ENCODE measurements around the gene F2RL1. TPM values are rescaled to one million over a fixed set of nuclear protein-coding genes. Genes with fewer than 3 reads are reported as not detected.

F2RL1 gene
- total RNA-seq, 1 donor from 2014 or later: 2.0 TPM

DNA sequence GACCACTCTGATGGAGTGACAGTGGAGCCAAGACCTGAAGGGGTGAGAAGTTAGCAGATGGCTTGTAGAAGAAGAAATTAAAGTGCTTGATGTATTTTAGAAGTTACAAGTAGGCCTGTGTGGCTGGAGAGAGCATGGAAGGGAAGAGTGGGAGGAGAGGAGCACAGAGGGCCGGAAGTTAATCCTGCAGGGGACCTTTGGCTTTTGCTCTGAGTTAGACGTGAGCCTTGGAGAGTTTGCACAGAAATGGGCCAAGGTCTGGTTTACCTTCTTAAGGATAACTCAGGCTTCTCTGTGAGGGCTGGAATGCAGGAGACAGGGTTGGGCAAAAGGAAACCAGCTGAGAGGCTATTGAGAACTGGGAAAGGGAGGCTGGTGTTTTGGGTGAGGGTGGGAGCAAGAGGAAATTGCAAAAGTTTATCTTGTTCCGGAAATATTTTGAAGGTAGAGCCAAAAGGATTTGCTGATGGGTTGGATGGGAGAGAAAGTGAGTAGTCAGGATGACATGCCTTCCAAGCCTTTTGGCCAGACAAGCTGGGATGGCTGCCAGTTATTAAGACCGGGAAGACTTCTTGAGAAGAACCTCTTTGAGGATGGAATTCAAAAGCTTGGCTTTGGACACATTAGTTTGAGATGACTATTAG, 17.5 kb upstream of the F2RL1 start:
- Histone ChIP-seq H3K27ac (replicated peaks) (peak overlapping the region; percentile 64), H3K9me3 (replicated peaks) (no peaks in the 10 kb centered on the region), H3K4me1 (peaks cover 12% of the 10 kb centered on the region), H3K4me3 (no peak overlapping the region), H3K36me3 (no peaks in the 10 kb centered on the region), H3K27me3 (ENCODE audit: low read depth) (peaks cover 6% of the 10 kb centered on the region)
- TF ChIP-seq, protein P1, sequence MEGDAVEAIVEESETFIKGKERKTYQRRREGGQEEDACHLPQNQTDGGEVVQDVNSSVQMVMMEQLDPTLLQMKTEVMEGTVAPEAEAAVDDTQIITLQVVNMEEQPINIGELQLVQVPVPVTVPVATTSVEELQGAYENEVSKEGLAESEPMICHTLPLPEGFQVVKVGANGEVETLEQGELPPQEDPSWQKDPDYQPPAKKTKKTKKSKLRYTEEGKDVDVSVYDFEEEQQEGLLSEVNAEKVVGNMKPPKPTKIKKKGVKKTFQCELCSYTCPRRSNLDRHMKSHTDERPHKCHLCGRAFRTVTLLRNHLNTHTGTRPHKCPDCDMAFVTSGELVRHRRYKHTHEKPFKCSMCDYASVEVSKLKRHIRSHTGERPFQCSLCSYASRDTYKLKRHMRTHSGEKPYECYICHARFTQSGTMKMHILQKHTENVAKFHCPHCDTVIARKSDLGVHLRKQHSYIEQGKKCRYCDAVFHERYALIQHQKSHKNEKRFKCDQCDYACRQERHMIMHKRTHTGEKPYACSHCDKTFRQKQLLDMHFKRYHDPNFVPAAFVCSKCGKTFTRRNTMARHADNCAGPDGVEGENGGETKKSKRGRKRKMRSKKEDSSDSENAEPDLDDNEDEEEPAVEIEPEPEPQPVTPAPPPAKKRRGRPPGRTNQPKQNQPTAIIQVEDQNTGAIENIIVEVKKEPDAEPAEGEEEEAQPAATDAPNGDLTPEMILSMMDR (IDR thresholded peaks at IDR 0.05; ENCODE audit: borderline replicate concordance): no peak
- intact Hi-C loops (cut with micrococcal nuclease): no loop called here
- peak; percentile 48 for DNase-seq

DNA sequence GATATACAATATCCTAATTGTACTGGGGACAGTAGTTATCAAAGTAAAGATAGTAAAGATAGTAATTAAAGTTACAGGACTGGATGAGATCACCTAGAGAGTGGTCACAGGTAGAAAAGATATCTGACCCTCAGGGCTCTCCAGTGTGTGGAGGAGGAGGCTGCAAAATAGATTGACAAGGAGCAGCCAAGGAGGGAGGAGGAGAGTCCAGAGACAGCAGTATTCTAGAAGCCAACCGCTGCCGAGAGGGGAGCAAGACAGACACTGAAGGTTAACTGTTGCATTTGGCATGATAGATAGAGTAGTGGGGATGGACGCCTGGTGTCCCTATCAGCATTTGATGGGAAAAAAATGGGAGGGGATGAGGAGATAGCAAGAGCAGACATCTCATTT, 17.0 kb upstream of the F2RL1 start:
- Histone ChIP-seq H3K4me3 (no peak overlapping the region), H3K4me1 (peaks cover 12% of the 10 kb centered on the region), H3K27ac (replicated peaks) (peak overlapping the region; percentile 30), H3K27me3 (ENCODE audit: low read depth) (peaks cover 6% of the 10 kb centered on the region), H3K9me3 (replicated peaks) (no peaks in the 10 kb centered on the region), H3K36me3 (no peaks in the 10 kb centered on the region)
- no peak for DNase-seq
- TF ChIP-seq, protein P1 (IDR thresholded peaks at IDR 0.05; ENCODE audit: borderline replicate concordance): no peak
- intact Hi-C loops (cut with micrococcal nuclease): no loop called here

DNA sequence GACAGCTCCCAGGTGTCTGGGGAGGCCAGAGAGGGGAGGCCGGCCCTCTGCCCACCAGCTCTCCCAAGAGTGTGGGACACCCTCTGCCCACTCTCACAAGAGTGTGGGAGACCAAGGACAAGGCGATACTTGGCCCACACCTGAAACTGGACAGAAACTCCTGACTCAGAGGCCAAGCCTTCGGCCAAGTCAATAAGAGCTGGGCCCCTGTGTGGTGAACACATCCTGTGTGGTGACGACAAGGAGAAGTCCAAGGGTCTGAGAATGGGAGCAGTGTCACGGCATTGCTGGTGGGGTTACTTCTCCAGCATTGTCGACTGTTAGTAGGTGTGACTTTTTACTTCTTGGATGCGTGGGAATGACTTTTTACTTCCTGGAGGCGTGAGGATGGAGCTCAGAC, 14.6 kb upstream of the F2RL1 start:
- Histone ChIP-seq H3K9me3 (replicated peaks) (no peaks in the 10 kb centered on the region), H3K36me3 (no peaks in the 10 kb centered on the region), H3K4me1 (peaks cover 12% of the 10 kb centered on the region), H3K27me3 (ENCODE audit: low read depth) (peaks cover 13% of the 10 kb centered on the region), H3K27ac (replicated peaks) (no peak overlapping the region), H3K4me3 (no peak overlapping the region)
- TF ChIP-seq, protein P1 (IDR thresholded peaks at IDR 0.05; ENCODE audit: borderline replicate concordance): no peak
- intact Hi-C loops (cut with micrococcal nuclease): no loop called here
- no peak for DNase-seq

DNA sequence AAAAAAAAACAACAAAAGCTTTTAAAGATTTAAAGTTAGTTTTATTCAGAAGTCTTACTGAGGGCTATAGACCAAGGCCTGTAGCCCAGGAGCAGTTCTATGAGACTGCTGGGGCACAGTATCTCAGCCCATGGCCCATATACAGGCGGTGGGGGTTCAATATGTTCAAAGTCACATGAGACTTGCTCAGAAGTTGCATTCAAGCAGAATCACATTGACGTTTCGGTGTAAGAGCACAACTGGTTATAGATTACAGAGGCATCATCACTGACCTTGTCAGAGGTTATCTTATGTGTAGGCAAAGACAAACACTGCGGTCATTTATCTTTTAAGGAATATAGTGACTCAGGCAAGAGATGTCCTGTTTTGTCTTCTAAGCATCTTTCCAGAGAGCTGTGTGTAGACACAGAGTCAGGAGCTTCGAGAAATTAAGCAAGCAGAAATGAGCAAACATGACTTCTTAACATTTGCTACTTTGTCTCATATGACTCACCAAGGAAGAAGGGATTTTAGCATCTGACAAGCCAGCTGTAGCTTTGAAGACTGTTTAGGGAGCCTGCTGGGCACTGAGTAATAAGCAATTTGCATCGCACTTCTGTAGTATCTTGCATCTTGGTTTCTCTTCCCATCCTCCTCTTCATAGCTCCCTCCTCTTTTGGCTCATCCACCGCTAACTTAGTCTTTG, 12.9 kb upstream of the F2RL1 start:
- H3K9me3 ChIP-seq (replicated peaks): no peaks in the 10 kb centered on the region
- peaks cover 13% of the 10 kb centered on the region for H3K27me3 ChIP-seq (ENCODE audit: low read depth)
- DNase-seq: no peak
- H3K4me3 ChIP-seq: no peak overlapping the region
- TF ChIP-seq, protein P1 (IDR thresholded peaks at IDR 0.05; ENCODE audit: borderline replicate concordance): no peak
- H3K27ac ChIP-seq (replicated peaks): peak overlapping the region; percentile 23
- no peaks in the 10 kb centered on the region for H3K36me3 ChIP-seq
- intact Hi-C loops (cut with micrococcal nuclease): no loop called here
- H3K4me1 ChIP-seq: peaks cover 9% of the 10 kb centered on the region

DNA sequence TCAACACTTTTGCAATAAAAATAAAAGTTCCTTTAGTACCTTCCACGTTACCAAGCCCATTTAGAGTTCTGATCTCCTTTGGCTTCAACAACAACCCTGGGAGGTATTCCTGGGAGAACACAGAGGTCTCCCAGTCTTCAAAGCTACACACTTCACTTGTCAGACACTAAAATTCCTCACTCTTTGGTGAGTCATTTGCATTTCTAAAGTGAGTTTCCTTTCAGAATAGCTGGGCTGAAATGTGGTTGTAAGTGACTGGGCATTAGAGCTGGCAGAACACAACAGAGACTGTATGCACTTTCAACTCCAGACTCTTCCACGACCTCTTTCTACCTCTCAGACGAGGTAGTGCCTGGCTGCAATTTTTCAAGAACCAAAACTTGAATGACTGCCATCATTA, 11.5 kb upstream of the F2RL1 start:
- H3K27me3 ChIP-seq (ENCODE audit: low read depth): peaks cover 13% of the 10 kb centered on the region
- H3K4me1 ChIP-seq: no peaks in the 10 kb centered on the region
- intact Hi-C loops (cut with micrococcal nuclease): no loop called here
- TF ChIP-seq, protein P1 (IDR thresholded peaks at IDR 0.05; ENCODE audit: borderline replicate concordance): no peak
- no peaks in the 10 kb centered on the region for H3K9me3 ChIP-seq (replicated peaks)
- H3K4me3 ChIP-seq: no peak overlapping the region
- H3K36me3 ChIP-seq: no peaks in the 10 kb centered on the region
- DNase-seq: no peak
- no peak overlapping the region for H3K27ac ChIP-seq (replicated peaks)
